HEK293T (cell line): Measurements from ENCODE around the gene HEXIM1.

Experiments used
- ARNT ChIP-seq: fragments of 450-650 bp; IDR thresholded peaks from 2 replicates; pipeline ENCODE4 v1.6.1; 2017; ENCODE audit warnings: mild to moderate bottlenecking
- BHLHE40 ChIP-seq: fragments of 450-650 bp; IDR thresholded peaks from 2 replicates; pipeline ENCODE4 v1.6.1; 2016; ENCODE audit warnings: mild to moderate bottlenecking, moderate library complexity, borderline replicate concordance
- CTBP1 ChIP-seq: fragments of 450-650 bp; IDR thresholded peaks from 2 replicates; pipeline ENCODE4 v1.6.1; 2016; ENCODE audit warnings: borderline replicate concordance
- ELF4 ChIP-seq: fragments of 450-650 bp; IDR thresholded peaks from 2 replicates; pipeline ENCODE4 v1.6.1; 2017; ENCODE audit warnings: antibody characterized with exemption
- FOXA1 ChIP-seq: fragments of 450-650 bp; IDR thresholded peaks from 2 replicates; pipeline ENCODE4 v1.6.1; 2016; ENCODE audit warnings: mild to moderate bottlenecking
- FOXK2 ChIP-seq: fragments of 450-650 bp; IDR thresholded peaks from 2 replicates; pipeline ENCODE4 v1.6.1; 2016; ENCODE audit warnings: mild to moderate bottlenecking
- FOXM1 ChIP-seq: fragments of 450-650 bp; IDR thresholded peaks from 2 replicates; pipeline ENCODE4 v1.6.1; 2017; ENCODE audit warnings: mild to moderate bottlenecking, borderline replicate concordance
- HDGF ChIP-seq: fragments of 450-650 bp; IDR thresholded peaks from 2 replicates; pipeline ENCODE4 v1.6.1; 2017; ENCODE audit warnings: antibody characterized with exemption, borderline replicate concordance
- L3MBTL2 ChIP-seq: fragments of 450-650 bp; conservative IDR thresholded peaks from 2 replicates; pipeline ENCODE4 v1.6.1; 2016; ENCODE audit warnings: mild to moderate bottlenecking
- LEF1 ChIP-seq: fragments of 450-650 bp; IDR thresholded peaks from 2 replicates; pipeline ENCODE4 v1.6.1; 2017; ENCODE audit warnings: mild to moderate bottlenecking, borderline replicate concordance
- SP1 ChIP-seq: fragments of 450-650 bp; IDR thresholded peaks from 2 replicates; pipeline ENCODE4 v1.6.1; 2017
- SUZ12 ChIP-seq: fragments of 450-650 bp; IDR thresholded peaks from 2 replicates; pipeline ENCODE4 v1.6.1; 2016; ENCODE audit warnings: mild to moderate bottlenecking
- TARDBP ChIP-seq: fragments of 450-650 bp; IDR thresholded peaks from 2 replicates; pipeline ENCODE4 v1.6.1; 2016

- TF ChIP-seq HDGF (no peak), SP1 (no peak), FOXK2 (no peak), ELF4 (no peak), TARDBP (no peak), BHLHE40 (no peak), L3MBTL2 (no peak), FOXA1 (no peak), SUZ12 (no peak), FOXM1 (no peak), LEF1 (no peak), ARNT (no peak), CTBP1 (no peak)
These were observed 37.3 kb upstream of the HEXIM1 start for GRCh38 chr17:45110676-45111611.
